AG04449 (cell line): ENCODE measurements around the gene PLXDC1.
A peak's percentile ranks its signal among the peaks of the same experiment; 100 is the strongest.

Experiments
- CTCF ChIA-PET: fragments of 350-600 bp; formaldehyde crosslinking; extraction: SDS; loops from one replicate; lab custom pipeline; 2021; ENCODE audit warnings: antibody characterized with exemption; lab: Yijun Ruan, JAX
- POLR2A ChIA-PET: fragments of 400-600, 350-600 bp; formaldehyde crosslinking; extraction: SDS; loops from one replicate; lab custom pipeline; 2020; ENCODE audit warnings: antibody characterized with exemption, inconsistent platforms; lab: Yijun Ruan, JAX
- DNase-seq: peaks from one replicate; pipeline ENCODE4 v3.0.0-alpha.2; 2010; ENCODE audit warnings: low read depth, low spot score
- H3K4me3 ChIP-seq: 2 replicates; pipeline ENCODE4 v1.5.1; 2011; ENCODE audit warnings: low read depth, mild to moderate bottlenecking, control low read depth, low read length
- CTCF ChIP-seq: IDR thresholded peaks from one replicate; pipeline ENCODE4 v1.5.1; 2011; ENCODE audit warnings: mild to moderate bottlenecking, moderate library complexity, low read length, control low read depth, inconsistent platforms; ENCODE audit not compliant: insufficient read depth; ENCODE audit errors: missing control alignments

The PLXDC1 gene

DNA sequence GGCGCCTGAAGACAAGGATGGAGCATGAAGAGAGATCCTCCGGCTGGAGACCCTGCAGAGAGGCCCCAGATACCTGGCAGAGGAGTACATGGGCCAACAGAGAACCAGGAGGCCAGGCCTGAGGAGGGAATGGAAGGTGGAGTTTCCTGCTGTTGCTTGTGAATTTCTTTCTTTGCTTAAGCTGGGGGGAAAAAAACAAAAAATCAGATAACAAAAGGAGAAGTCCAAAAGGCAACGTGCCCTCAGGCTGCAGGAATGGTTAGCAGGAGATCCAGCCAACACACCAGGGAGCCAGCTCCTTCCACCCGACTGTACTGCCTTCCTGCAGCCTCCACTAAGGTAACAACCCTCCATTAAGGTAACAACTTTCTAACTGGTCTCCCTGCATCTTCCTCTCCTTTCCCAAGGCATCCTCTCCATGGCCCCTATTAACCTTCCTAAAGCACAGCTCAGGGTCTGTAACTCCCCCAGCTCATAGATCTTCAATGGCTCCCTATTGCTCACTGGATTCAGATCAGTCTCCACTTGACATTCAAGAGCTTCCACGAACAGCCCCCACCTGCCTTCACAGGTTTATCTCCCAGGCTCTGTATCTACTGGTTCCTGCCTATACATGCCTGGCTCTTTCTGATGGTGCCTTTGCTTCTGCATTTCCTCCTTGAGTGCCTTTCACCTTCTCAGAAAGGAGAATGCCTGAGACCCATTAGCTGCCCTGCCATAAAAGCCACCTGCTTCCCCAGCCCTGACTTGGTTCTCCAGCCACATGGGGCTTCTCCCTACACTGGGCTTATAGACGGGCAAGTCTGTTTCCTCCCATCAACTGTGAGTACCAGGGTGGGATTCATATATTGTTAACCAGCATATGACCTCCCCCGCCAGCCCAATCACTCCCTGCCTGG lies 15.2 kb upstream of the PLXDC1 start:
- ChIA-PET POLR2A (interaction anchor here (0.6 kb wide), 1 partner anchor 234 kb away, joined by 3 read pairs; no protein-coding TSS in a partner anchor), CTCF (interaction anchor here (0.7 to 10.9 kb wide), 14 partner anchors 9 to 286 kb away, joined by 3 to 208 read pairs (median 6); partner anchors contain the start of gene PLXDC1)
- no peak overlapping the region for H3K4me3 ChIP-seq
- DNase-seq, result no peak
- TF ChIP-seq CTCF, result no peak

DNA sequence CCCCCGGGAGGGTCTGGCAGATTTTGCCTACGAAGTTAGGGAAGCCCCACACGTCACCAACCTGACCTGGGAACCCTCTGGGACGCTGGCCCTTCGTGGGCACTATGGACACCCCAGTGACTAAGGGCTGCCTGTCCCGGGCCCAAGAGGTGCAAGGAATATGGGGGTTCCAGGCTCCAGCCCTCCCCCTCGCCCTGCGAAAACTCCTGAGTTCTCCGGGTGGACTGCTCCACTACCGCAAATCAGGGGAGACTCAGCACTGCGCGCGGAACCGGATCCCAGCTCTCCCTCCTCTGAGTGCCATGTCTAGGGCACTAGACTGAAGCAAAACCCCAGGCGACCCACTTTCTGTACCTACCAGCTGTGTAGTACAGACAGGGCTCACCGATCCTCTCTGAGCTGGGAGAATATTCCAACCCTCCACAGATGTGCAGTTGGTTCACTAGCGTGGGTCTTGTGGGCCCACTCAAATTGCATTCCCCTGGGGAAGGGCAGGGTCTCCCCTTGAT lies 14.5 kb upstream of the PLXDC1 start, which contains the start of gene ARL5C:
TSS of gene ARL5C (minus strand) at position 321 of the 509 bp plus-strand sequence. CDS start 401 bp downstream, outside the sequence.
- TF ChIP-seq CTCF, result no peak
- POLR2A ChIA-PET, result no interaction called here
- H3K4me3 ChIP-seq, result peak within 1 kb of the TSS; percentile 55
- CTCF ChIA-PET, result interaction anchor here (0.9 to 10.9 kb wide), 17 partner anchors 8 to 286 kb away, joined by 3 to 208 read pairs (median 6); partner anchors contain the start of gene PLXDC1
- DNase-seq, result no peak

DNA sequence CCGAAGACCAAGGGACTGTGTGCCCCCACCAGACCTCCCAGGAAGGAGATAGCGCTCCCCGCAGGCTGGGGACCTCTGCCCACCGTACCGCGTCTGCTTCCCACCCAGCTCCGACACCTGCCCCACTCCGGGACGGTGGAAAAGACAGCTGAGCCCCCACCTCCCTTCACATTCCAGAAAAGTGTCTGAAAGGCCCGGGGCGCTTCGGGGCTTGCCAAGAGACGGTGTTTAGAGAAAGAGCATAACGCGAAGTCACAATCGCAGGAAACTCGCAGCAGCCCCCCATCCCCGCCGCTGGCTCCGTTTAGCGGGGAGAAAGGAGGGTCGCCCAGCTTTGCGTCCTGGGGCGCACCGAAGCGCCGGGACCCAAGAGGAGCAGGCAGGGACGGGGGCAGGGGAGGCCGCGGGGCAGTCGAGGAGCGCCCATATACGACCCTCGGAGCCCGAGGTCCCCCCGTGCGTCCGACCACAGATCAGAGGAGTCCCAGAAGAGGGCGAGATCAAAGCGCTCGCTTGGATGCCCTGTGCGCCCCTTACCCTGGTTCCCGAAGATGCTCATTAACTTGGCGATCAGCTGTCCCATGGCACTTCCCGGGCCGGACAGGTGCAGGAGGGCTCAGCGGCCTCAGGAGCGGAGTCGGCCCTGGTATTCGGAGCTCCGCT lies 13.9 kb upstream of the PLXDC1 start:
- ChIA-PET CTCF (interaction anchor here (0.8 to 10.9 kb wide), 41 partner anchors 11 to 387 kb away, joined by 3 to 208 read pairs (median 5); partner anchors contain the start of genes CACNB1, PLXDC1 and RPL19), POLR2A (interaction anchor here (0.6 to 1.6 kb wide), 4 partner anchors 8 to 312 kb away, joined by 3 to 5 read pairs (median 4); partner anchors contain the start of gene RPL23)
- H3K4me3 ChIP-seq, result peak overlapping the region; percentile 55
- DNase-seq, result no peak
- TF ChIP-seq CTCF, result no peak

- ChIA-PET POLR2A (interaction anchor here (0.6 to 1.6 kb wide), 4 partner anchors 9 to 311 kb away, joined by 3 to 5 read pairs (median 4); partner anchors contain the start of gene RPL23), CTCF (interaction anchor here (0.8 to 10.9 kb wide), 45 partner anchors 11 to 470 kb away, joined by 3 to 208 read pairs (median 5); partner anchors contain the start of genes CACNB1, PLXDC1, RPL19 and STAC2)
- H3K4me3 ChIP-seq, result peak overlapping the region; percentile 55
- TF ChIP-seq CTCF, result peak; percentile 93
- DNase-seq, result no peak
Observed at GRCh38 chr17:39164675-39165143, 13.3 kb upstream of the PLXDC1 start.

- no peak for DNase-seq
- TF ChIP-seq CTCF, result no peak
- ChIA-PET POLR2A (no interaction called here), CTCF (interaction anchor here (1.4 to 10.9 kb wide), 4 partner anchors 9 to 179 kb away, joined by 7 to 208 read pairs (median 8); no protein-coding TSS in a partner anchor)
- no peak overlapping the region for H3K4me3 ChIP-seq
Observed at GRCh38 chr17:39161962-39162361, 10.5 kb upstream of the PLXDC1 start.
